Activated CD4-positive, alpha-beta T cell treated with anti-CD3 and anti-CD28 coated beads, Interleukin-2, amount 50 U/mL, for 24 hours (primary cell): Measurements from ENCODE around the gene HMGCS2.
A peak's percentile ranks its signal among the peaks of the same experiment; 100 is the strongest.
"Not testable (repeated sequence)": the region's sequence is repeated elsewhere in the genome, so short reads cannot be mapped to it uniquely, and the experiment has no call there.

Experiments used
- DNase-seq, 2 donors: peaks; one replicate each; pipeline ENCODE4 v3.0.0-alpha.2; 2020; ENCODE audit warnings: low read depth in 1 of 2, low spot score in 1 of 2

Gene HMGCS2

DNA sequence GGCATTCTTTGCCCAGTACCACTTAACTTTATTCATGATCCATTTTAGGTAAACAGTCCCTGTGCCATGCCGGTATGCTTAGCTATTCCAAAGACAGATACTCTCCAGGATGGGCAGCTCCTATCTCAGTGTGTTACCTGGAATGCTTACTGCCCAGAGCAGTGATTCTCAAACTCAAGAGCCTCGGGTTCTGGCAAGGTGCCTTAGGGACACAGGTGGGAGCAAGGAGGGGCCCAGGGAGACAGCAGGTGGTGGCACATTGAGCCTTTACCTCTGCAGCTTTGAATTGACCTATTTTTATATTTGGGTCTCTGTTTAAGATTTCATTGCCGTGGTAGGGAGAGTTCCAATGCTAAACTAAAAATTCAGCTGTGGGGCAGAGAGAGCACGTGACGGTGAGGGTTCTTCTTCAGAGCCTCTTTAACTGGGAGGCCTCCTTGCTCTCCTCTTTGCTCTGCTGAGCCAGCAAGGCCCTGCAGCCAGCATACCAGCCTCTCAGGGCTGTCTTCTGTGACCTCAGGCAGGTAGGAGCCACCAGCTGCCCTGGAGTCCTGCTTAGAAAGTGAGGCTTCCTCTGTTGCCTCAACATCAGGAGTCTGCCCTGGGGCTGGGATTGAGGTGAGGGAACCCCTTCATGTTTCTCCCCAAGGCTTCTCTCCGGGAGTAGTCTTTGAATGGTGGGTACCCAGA, 36.8 kb downstream of the HMGCS2 start:
- DNase-seq = no peak

DNA sequence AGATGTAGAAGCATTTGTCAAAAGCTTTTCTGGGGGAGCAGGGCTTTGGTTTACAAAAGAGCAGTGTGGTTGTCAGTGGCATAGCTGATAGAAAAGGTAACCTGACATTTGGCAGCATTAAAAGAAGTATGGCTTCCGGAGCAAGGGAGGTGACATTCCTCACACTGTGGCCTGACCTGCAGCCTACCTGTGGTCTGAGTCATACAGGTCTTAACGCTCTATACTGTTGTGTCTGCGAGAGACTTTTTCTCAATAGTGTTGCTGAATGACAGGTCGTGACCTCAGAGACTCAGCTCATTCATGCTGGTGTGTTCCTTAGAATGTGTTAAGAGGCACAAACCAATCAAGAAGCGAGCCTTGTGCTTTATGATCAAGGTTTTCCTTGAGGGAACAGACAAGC, 37.6 kb downstream of the HMGCS2 start:
- no peak for DNase-seq

DNA sequence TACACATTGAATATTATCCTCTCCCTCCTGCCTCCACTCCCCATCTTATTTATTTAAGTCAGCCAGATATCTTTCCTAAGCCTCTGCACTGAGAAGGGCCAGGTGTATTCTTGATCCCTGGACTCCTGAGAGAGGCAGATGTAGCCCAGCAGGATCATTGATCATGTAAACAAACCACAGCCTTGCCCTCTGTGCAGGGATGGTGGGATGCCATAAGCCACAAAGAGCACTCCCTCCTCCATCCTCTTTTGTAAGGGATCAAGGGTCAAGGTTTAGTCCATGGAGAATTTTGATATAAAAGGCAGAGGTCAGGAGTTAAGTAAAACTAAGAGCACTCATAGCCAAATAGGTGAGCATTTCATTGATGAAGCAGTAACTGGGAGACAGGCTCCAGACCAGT, 39.7 kb downstream of the HMGCS2 start:
- DNase-seq = no peak

DNA sequence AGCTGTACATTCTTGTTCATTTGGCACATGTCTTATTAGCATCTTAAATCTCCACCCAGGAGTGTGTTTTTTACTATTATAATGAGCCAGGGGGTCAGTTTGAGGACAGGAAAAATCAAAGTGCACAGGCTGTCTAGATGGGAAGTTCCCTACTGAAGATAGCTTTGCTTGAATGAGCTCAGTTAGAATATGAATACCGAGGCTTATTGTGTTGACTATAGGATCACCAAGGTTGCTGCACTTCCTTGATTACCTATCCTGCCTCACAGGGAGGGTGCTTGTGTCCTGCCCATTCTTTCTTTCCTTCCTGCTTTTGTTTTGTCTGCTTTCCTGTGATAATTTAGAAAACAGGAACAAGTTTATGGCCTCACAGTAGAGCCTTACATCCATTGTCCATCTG, 40.7 kb downstream of the HMGCS2 start:
- no peak for DNase-seq

DNA sequence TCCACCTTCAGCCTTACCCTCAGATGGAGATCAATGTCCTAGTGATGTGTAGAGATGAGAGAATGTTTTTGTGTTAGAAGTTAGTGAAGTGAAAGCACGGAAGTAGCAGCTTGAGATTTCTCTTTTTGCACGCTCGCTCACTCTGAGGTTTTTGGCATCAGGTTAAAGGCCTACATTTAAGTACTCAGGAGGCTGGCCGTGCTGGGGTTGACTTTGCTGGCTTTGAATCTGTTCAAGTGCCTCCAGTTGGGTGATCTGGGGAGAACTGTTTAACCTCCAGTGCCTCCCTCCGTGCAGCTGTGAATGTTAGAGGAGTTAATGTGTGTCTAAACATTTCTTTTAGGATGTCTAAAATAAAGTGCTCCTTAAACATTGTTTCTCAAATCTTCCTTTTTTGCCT, 43.1 kb downstream of the HMGCS2 start:
- DNase-seq = no peak

DNA sequence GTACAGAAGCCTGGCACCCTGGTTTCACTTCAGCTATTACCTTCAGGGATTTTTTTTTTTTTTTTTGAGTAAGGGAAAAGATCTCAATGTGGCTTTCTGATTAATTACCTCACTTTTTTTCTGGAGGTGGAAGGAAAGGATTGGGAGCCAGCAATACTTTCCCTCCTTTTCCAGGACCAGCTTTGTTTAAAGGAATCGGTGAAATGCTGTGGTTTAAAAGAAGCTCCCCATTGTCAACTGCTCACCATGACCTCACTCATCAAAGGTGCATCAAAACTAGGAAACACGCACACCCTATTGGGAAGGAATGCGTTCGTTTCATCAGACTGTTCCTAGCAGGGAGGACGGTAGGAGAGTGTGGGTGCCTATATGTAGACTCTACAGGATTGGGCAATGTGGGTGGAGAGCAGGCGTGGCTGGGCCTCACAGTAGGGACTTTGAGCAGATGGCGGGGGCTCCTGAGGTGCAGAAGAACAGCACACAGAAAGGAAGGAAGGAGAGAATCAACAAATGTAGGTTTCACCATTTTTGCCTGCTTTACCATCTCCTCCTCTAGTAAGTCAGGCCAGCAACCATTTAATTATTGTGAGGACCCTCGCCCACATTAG, 44.0 kb downstream of the HMGCS2 start:
- no peak for DNase-seq

DNA sequence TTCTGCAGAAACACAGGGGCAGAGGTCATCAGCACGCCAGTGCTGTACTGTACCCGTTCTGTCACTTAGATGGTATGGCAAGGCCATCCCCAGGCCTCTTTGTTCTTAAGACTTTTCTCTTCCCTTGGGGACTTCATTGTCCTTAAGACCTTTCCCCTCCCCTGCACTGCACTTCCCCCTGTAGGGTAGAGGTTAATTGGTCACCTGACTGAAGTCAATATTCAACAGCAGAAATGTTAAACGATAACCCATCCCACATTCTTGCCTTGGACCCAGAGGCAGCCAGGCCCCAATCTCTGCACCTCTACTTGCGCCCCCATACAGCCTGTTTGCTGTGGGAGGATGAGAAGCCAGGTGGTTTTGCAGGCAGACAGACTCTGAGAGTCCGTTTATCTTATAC, 46.8 kb downstream of the HMGCS2 start:
- no peak for DNase-seq

DNA sequence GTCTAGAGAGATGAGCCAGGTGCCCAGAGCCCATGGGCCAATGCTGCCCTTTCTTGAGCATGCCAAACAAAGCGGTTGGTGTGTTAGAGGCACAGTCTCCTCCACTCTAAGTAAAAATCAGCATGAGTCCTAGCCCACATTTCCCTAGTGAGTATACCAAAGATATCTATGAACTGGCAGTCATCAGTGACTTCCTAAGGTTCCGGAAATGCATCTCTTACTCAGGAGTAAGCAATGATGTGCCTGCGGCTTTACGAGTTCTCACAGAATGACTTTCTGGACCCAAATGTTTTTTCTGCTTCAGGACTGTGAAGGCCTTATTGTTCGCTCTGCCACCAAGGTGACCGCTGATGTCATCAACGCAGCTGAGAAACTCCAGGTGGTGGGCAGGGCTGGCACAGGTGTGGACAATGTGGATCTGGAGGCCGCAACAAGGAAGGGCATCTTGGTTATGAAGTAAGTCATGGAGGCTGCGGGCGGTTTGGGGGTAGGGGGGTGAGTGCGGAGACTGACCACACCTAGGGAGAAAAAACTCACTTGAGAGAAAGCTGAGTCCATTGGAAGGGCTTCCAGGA, 47.8 kb downstream of the HMGCS2 start:
- DNase-seq = no peak

DNA sequence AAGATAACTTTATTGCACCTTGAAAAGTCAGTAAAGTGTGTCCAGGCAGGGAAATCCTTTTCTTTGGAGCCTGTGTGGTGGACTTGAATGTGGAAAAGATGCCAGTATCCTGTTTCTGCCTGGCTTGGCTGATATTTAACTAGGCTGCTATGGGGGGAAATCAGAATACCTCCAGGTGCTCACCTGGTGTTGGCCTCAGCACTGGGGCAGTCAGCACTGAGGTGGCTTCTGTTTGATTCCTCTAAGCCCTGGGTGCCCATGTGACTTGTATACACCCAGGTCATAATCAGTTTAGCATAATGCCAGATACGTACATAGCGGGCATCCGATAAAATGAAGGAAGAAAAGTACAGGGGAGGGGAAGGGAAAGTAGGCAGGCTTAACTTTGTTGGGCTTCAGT, 49.7 kb downstream of the HMGCS2 start:
- no peak for DNase-seq

DNA sequence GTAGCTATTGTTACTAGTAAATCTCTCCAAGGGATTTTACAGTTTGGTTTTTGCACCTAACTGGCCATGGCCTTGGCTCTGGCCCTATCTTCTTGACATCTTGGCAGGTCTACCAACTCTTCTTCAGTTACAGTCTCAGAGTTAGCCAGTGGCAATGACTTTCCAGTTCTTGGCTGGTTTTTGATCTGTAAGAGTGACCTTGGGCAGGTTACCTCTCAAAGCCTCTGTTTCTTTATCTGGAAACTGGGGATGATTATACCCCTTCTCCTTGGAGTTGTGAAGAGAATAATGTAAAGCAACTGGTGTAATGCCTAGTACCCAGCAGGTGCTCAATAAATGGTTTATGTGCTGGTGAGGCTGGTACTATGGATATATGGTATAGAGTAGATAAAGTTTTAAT, 50.3 kb downstream of the HMGCS2 start:
- DNase-seq = no peak

DNA sequence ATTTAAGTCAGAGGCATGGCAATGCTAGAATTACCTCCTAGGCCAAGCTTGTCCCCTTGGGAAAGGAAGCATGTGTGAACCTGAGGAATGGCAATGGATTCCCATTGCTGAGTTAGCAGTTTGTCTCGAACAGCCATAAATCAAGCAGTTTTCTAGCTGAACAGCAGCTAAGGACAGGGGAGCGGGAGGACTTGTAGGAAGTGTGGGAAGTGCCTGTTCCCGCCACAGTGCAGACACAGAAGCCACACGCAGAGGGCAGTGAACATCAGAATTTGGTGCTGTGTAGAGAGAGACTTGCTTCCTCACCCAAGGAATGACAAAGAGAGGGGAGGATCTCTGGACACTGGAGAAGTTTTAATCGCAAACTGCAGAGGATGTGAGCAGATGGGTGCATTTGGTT, 53.2 kb downstream of the HMGCS2 start:
- DNase-seq = no peak

DNA sequence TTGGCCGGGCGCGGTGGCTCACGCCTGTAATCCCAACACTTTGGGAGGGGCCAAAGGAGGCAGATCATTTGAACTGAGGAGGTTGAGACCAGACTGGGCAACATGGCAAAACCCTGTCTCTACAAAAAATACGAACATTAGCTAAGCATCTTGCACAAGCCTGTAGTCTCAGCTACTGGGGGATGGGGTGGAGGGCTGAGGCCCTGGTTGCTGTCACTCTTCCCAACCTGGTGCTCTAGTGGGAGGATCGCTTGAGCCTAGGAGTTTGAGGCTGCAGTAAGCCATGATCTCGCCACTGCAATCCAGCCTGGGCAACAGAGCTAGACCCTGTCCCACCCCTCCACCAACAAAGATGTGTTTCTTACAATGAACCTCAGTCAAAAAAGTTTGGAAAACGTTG, 54.1 kb downstream of the HMGCS2 start:
- no peak for DNase-seq

DNA sequence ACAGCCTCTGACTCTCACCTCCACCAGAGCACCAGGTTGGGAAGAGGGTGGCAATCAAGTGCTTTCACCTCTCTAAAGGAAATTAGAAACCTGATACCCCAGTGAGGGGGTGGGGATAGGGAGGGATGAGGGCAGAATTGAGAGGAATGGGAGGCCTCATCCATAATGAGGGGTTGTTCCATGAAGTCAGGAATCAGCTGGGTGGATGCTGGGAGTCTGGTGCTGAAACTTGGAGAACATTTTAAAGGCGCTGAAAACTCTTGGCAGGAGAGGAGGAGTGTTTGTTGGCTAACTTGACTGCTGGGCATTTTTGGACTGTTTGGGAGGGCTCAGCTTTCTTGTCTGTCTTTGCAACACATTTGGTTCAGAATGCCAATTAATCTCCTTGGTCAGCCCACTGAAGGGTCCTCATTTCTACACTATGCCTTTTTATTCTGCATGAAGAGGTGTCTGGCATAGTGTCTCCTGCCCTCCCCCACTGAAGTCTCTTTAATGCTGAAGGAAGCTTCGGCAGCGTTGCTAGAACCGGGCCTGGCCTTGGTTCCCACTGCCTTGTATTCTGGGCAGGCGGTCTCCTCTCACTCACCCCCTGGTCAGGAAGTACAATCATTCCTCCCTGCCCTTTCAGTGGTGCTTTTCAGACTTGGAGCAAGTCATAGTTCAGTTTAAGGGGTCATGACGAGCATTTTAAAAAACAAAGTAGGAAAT, 54.8 kb downstream of the HMGCS2 start:
- DNase-seq = no peak

DNA sequence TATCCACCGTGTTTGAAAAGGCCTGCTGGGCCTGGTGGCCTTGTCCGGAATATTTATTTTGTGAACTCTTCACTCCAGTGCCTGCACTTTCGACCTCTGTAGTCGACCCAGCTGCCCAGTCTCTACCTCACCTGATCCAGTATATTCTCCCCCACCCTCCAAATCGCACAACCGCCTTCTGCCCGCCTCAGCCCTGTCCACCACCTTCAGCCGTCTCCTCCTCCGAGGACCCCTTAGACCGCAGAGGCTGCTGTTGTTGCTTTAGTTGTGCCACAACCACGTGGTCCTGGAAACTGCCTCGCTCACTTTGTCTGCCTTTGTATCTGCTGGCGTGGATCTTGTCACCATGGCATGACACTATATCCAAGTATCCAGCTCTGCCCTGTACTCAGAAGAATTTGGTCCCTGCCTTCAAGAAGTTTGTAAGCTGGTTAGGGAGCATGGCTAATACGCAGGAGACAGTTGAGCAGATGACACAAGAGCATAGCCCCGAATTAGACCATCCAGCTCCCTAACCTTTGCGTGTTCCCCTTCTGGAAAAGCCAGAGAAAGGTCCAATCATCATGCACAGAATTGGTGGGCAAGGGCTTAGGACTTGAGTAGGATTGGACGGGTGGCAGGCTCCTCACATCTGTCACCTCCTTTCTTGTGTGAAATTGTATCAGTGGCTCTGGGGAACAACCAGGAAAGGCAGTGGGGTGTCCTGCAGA, 55.5 kb downstream of the HMGCS2 start:
- no peak for DNase-seq

DNA sequence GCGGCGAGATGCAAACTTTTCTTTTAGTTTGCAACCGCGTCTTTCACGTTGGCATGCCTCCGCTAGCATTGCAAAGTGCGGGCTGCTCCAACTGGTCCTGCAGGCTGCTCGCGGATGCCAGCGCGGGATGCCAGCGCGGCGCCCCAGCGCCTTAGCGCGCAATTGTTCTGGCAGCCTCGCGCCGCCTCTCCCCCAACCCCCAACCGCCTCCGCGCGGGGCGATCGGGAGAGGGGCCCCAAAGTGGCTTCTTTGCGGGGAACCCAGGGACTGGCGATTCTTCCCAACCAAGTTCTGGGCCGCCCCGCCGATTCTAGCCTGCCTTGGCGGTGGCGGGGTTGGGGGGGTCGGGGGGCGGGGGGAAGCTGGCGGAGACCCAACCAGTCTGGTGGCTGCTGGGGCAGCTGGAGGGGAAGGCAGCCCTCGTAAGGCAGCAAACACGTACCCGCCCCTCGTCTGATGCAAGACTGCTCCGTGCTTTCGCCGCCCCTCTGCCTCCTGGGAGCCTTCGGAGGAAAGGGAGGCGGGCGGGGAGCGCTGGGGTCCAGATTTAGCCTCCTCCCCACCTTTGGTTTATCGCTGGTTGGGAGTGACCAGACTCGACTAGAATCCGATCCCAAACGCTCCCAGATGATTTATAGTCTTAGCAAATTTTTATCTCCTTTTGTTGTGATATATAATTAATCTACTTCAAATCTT, 56.2 kb downstream of the HMGCS2 start:
- peak; percentile 3 to 24 for DNase-seq

DNA sequence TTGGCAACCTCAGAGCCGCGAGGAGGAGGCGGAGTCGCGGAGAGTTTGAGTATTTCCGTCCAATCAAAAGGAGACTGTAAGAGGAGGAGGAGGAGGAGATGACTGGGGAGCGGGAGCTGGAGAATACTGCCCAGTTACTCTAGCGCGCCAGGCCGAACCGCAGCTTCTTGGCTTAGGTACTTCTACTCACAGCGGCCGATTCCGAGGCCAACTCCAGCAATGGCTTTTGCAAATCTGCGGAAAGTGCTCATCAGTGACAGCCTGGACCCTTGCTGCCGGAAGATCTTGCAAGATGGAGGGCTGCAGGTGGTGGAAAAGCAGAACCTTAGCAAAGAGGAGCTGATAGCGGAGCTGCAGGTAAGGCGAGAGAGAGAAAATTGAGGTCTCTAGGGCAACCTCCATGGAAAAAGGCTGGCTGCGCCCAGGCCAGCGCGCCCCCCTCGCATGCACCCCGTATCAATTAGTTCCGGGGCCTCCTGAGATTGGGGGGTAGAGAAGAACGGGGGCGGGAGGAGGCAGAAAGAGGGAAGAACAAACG, 56.8 kb downstream of the HMGCS2 start, which contains the start of gene PHGDH:
PHGDH (plus strand) TSS at position 131 of the 538 bp plus-strand sequence; CDS start at position 220, 89 bp downstream.
- peak; percentile 9 to 30 for DNase-seq

DNA sequence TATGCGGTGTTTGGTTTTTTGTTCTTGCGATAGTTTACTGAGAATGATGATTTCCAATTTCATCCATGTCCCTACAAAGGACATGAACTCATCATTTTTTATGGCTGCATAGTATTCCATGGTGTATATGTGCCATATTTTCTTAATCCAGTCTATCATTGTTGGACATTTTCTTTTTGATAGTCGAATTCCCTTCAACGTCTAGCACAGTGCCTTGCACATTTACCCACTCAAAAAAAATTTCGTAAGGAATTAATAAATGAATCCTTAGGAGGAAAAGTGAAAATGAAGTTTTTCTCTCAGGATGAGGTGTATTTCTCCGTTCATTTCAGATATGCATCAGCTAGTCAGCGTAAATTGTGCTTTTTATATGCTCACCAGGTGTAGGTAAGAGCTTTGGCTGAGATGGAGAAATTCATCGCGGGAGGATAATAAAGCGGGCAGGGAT, 57.3 kb downstream of the HMGCS2 start:
- DNase-seq = not testable (repeated sequence)

DNA sequence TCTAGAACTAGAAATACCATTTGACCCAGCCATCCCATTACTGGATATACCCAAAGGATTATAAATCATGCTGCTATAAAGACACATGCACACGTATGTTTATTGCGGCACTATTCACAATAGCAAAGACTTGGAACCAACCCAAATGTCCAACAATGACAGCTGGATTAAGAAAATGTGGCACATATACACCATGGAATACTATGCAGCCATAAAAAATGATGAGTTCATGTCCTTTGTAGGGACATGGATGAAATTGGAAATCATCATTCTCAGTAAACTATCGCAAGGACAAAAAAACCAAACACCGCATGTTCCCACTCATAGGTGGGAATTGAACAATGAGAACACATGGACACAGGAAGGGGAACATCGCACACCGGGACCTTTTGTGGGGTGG, 62.1 kb downstream of the HMGCS2 start:
- DNase-seq = not testable (repeated sequence)

DNA sequence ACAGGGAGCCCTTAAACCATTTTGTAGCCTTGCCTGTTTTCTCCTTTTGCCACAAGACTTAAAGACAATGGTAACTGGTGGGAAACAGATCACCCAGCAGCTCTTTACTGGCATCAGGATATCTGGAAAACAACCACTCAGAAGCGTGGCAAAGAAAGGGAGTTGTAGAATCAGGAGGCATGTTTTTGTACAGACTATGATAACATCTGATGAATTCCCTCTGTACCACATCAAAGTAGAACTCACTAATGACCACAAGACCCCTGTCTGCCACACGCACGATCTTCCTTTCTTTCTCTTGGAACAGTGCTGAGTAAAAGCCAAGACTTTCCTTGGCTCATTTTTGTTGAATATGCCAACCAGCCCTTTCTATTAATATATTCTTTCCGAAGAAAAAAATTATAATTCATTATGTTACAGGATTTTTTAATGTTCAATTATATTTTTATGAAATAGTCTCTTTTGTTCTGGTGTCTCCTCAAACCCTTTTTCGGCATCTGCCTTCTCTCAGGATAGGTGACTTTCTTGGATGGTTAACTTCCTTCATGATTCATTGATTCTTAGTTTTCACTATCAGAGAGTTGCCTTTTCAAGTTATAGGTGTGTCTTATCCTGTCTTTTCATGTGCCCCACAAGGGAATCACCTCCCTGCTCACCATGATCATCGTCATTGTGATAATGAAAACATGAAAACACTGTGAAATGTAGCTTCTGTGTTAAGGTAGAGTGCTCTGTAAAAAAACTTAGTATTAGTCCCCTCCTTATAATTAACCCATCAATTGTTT, 64.8 kb downstream of the HMGCS2 start:
- no peak for DNase-seq

DNA sequence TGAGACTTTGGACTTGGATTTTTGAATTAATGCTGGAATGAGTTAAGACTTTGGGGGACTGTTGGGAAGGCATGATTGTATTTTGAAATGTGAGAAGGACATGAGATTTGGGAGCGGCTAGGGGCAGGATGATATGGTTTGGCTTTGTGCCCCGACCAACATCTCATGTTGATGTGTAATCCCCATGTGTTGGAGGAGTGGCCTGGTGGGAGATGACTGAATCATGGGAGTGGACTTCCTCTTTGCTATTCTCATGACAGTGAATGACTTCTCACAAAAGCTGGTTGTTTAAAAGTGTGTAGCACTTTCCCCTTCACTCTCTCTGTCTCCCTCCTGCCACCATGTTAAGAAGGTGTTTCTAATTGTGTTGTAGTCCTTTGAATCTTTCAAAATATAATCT, 66.3 kb downstream of the HMGCS2 start:
- no peak for DNase-seq
